SU-DHL-6 (cell line): ENCODE results near the gene AGXT.

Source experiments
- CTCF ChIP-seq: fragments of 200-600 bp; sonication (generic); IDR thresholded peaks from one replicate; pipeline ENCODE4 v1.5.1; 2017; ENCODE audit warnings: antibody characterized with exemption, mild to moderate bottlenecking, low read length, moderate library complexity; ENCODE audit not compliant: insufficient read depth, poor library complexity, severe bottlenecking
- EZH2phosphoT487 ChIP-seq: fragments of 200-600 bp; sonication (generic), shearing (Covaris generic); conservative IDR thresholded peaks from 2 replicates; pipeline ENCODE4 v1.6.1; 2018; ENCODE audit warnings: mild to moderate bottlenecking, antibody characterized with exemption, low read length, moderate library complexity, mixed read lengths

- TF ChIP-seq CTCF (peak; percentile 81), EZH2phosphoT487 (no peak)
Observed at GRCh38 chr2:240851078-240851991, 17.3 kb upstream of the AGXT start.
